ENCODE data around the gene UBXN7. TPM values are rescaled to one million over a fixed set of nuclear protein-coding genes. Genes with fewer than 3 reads are reported as not detected.
"Not testable (repeated sequence)": the region's sequence is repeated elsewhere in the genome, so short reads cannot be mapped to it uniquely, and the experiment has no call there.

UBXN7 gene
- total RNA-seq, 1 experiment from 2014 or later = 12.1 TPM

GRCh38 chr3:196378146-196378841 lies 53.9 kb downstream of the UBXN7 start:
- in situ Hi-C loops (cut with HindIII; ENCODE audit: low pct_unique_long_range_greater_than_20kb, low sequenced_read_pairs) = no loop called here
- DNase-seq (ENCODE audit: low read depth) = no peak

- in situ Hi-C loops (cut with HindIII; ENCODE audit: low pct_unique_long_range_greater_than_20kb, low sequenced_read_pairs) = no loop called here
- no peak for DNase-seq (ENCODE audit: low read depth)
Observed at GRCh38 chr3:196377321-196377720, 54.9 kb downstream of the UBXN7 start.

DNA sequence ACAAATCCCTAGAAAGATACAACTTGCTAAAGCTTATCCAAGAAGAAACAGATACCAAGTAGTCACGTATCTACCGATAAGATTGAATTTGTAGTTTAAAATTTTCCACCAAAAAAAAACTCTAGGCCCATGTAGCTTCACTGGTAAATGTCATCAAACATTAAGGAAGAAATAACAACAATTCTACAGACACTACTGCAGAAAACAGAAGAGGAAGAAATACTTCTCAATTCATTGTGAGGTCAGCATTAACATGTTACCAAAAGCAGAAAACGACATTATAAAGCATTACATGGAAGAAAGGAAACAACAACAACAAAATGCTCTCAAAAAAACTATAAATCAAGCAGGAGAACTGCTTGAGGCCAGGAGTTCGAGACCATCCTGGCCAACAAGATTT lies 66.5 kb downstream of the UBXN7 start:
- in situ Hi-C loops (cut with HindIII; ENCODE audit: low pct_unique_long_range_greater_than_20kb, low sequenced_read_pairs) = no loop called here
- DNase-seq (ENCODE audit: low read depth) = no peak

GRCh38 chr3:196360586-196360985 lies 71.6 kb downstream of the UBXN7 start:
- in situ Hi-C loops (cut with HindIII; ENCODE audit: low pct_unique_long_range_greater_than_20kb, low sequenced_read_pairs) = no loop called here
- DNase-seq (ENCODE audit: low read depth) = no peak

DNA sequence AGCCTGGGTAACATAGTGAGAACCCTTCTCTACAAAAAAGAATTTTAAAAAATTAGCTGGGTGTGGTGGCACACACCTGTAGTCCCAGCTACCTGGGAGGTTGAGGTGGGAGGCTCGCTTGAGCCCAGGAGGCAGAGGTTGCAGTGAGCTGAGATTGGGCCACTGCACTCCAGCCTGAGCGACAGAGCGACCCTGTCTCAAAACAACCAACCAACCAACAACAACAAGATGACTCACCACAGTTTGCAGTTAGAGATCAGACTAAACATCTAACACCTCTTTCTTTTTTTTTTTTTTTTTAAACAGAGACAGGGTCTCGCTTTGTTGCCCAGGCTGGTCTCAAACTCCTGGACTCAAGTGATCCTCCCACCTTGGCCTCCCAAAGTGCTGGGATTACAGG lies 73.7 kb downstream of the UBXN7 start:
- in situ Hi-C loops (cut with HindIII; ENCODE audit: low pct_unique_long_range_greater_than_20kb, low sequenced_read_pairs); DNase-seq (ENCODE audit: low read depth): not testable (repeated sequence)

GRCh38 chr3:196357905-196358304 lies 74.3 kb downstream of the UBXN7 start:
- no peak for DNase-seq (ENCODE audit: low read depth)
- in situ Hi-C loops (cut with HindIII; ENCODE audit: low pct_unique_long_range_greater_than_20kb, low sequenced_read_pairs) = no loop called here

DNA sequence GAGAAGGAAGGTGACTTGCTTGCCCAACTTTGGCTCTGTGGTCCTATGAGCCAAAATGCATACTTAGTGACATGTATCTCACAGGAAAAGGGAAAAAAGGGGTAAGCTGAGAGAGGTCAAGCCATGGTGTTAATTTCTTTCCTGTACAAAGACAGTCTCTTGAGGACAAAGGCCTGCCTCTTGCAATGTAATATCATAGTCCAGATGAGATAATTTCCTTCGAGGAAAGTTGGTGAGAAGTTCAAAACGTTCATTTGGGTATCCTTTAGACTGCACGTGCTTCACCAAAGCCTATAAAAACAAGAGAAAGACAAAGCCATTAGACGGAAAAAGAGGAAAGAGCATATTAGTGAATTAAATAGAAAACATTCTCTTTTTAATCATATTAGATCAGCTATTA lies 75.7 kb downstream of the UBXN7 start:
- in situ Hi-C loops (cut with HindIII; ENCODE audit: low pct_unique_long_range_greater_than_20kb, low sequenced_read_pairs) = no loop called here
- no peak for DNase-seq (ENCODE audit: low read depth)

DNA sequence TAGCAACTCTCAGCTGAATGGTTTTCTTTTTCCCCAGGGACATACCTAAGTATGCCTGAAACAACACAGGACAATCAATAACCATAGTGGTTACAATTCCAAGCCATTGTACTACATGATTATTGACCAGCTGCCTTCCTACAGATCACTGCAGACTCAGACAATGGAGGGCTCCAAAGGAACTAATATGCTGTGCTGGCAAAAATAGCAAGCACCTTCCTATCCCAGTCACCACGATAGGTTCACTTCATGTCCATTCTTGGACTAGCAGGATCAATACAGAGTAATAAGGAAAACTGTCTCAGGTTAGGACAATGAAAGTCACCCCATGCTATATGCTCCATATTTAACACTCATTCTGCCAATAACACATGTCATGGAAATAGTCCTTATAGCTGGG lies 76.6 kb downstream of the UBXN7 start:
- no peak for DNase-seq (ENCODE audit: low read depth)
- in situ Hi-C loops (cut with HindIII; ENCODE audit: low pct_unique_long_range_greater_than_20kb, low sequenced_read_pairs) = no loop called here

GRCh38 chr3:196354132-196354531 lies 78.1 kb downstream of the UBXN7 start:
- DNase-seq (ENCODE audit: low read depth) = no peak
- in situ Hi-C loops (cut with HindIII; ENCODE audit: low pct_unique_long_range_greater_than_20kb, low sequenced_read_pairs) = no loop called here

DNA sequence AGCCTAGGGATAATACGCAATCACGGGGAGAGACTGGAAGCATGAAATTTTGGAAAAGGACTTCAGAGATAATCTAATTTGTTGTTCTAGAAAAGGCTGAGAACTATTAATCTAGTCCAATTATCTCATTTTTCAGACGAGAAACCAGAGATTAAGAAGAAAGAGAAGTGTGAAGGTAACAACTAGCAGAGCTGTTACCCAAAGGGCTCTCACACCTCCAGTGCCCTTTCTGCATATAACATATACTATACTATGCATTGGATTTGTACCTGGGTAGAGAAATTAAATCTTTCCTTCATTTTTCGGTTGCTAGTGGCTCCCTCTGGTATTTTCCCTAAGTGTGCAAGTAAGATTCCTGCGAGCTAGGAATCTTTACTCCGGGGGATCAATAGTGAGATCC lies 80.7 kb downstream of the UBXN7 start:
- in situ Hi-C loops (cut with HindIII; ENCODE audit: low pct_unique_long_range_greater_than_20kb, low sequenced_read_pairs) = no loop called here
- DNase-seq (ENCODE audit: low read depth) = no peak

- no peak for DNase-seq (ENCODE audit: low read depth)
- in situ Hi-C loops (cut with HindIII; ENCODE audit: low pct_unique_long_range_greater_than_20kb, low sequenced_read_pairs) = no loop called here
Observed at GRCh38 chr3:196350067-196350466, 82.2 kb downstream of the UBXN7 start.

GRCh38 chr3:196348698-196349097 lies 83.5 kb downstream of the UBXN7 start:
- in situ Hi-C loops (cut with HindIII; ENCODE audit: low pct_unique_long_range_greater_than_20kb, low sequenced_read_pairs) = no loop called here

DNA sequence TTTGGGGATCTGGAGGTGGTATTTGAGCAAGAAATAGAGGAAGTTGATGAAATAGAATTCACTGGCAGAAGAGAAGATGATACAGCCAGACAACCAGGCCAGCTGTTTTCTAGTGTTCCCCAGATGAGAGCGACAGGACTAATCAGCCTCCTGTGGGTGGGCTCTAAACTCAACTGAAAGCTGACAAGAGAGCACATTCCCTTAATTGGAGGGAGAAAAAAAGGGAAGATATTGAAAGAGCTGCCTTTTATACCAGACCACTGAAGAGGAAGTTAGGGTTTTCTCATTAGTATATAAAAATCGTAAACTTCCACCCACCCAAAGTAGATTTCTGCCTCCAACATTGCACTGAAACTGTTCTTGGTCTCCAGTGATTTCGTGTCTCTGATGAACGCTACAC lies 87.6 kb downstream of the UBXN7 start:
- in situ Hi-C loops (cut with HindIII; ENCODE audit: low pct_unique_long_range_greater_than_20kb, low sequenced_read_pairs) = no loop called here
- no peak for DNase-seq (ENCODE audit: low read depth)

More at GRCh38 chr3:196348698-196349097, 83.5 kb downstream of the UBXN7 start:
- no peak for DNase-seq (ENCODE audit: low read depth)

DNA sequence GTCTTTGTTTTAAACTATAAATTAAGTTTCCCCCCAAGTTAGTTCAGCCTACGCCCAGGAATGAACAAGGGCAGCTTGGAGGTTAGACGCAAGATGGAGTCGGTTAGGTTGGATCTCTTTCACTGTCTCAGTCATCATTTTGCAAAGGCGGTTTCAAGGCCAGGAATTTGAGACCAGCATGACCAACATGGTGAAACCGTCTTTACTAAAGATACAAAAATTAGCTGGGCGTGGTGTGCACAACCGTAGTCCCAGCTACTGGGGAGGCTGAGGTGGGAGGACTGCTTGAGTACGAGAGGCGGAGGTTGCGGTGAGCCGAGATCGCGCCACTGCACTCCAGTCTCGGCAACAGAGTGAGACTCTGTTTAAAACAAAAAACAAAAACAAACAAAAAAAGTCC lies 88.3 kb downstream of the UBXN7 start:
- DNase-seq (ENCODE audit: low read depth); in situ Hi-C loops (cut with HindIII; ENCODE audit: low pct_unique_long_range_greater_than_20kb, low sequenced_read_pairs): not testable (repeated sequence)

DNA sequence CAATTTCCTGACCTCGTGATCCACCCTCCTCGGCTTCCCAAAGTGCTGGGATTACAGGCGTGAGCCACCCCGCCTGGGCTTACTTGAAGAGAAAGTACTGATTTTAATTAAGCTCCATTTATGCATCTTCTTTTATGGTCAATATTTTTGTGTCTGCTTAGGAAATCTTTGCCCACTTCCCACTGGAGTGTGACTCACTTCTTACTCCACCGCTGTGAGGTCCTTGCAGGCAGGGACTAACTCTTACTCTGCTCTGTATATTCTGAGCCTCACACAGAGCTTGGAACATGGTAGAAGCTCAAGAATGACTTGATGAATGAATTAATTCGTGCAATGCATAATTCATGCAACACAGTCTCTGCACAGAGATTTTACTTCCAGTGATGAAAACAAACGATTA lies 91.1 kb downstream of the UBXN7 start:
- in situ Hi-C loops (cut with HindIII; ENCODE audit: low pct_unique_long_range_greater_than_20kb, low sequenced_read_pairs) = no loop called here
- DNase-seq (ENCODE audit: low read depth) = peak; percentile 36

DNA sequence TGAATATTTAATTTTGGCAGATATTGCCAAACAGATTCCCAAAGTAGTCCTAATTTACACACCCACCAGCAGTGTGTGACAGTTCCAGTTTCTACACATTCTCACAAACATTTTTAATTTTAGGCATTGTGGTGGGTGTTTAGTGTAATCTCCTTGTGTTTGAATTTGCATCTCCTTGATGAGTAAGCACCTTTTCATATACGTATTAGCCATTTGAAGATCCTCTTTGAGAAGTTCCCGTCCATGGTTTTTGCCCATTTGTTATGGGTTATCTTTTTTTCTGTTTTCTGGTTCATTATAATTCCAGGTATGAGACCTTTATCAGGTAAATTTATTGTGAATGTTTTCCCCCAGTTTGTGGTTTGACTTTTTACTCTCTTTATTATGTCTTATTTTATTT lies 91.8 kb downstream of the UBXN7 start:
- DNase-seq (ENCODE audit: low read depth) = no peak
- in situ Hi-C loops (cut with HindIII; ENCODE audit: low pct_unique_long_range_greater_than_20kb, low sequenced_read_pairs) = no loop called here

DNA sequence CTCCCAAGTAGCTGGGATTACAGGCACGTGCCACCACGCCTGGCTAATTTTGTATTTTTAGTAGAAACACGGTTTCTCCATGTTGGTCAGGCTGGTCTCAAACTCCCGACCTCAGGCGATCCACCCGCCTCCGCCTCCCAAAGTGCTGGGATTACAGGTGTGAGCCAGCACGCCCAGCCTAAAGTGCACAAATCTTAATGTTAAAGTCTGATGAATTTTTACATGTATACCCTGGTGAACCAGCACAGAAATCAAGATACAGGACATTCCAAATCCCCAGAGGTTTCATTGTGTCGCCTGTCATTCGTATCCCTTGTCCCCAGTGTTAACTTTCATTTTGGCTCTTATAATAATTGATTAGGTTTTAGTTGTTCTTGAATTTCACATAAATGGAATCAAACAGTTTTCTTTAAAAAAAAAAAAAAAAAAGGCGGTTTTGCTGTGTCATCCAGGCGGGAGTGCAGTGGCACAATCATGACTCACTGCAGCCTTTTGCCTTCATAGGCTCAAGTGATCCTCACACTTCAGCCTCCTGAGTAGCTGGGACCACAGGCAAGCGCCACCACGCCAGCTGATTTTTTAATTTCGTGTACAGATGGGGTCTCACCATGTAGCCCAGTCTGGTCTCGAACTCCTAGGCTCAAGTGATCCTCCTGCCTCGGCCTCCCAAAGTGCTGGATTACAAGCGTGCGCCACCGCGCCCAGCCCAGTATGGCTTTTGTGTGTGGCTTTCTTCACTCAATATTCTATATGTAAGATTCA lies 92.6 kb downstream of the UBXN7 start:
- in situ Hi-C loops (cut with HindIII; ENCODE audit: low pct_unique_long_range_greater_than_20kb, low sequenced_read_pairs) = no loop called here
- peak; percentile 74 for DNase-seq (ENCODE audit: low read depth)

- in situ Hi-C loops (cut with HindIII; ENCODE audit: low pct_unique_long_range_greater_than_20kb, low sequenced_read_pairs) = no loop called here
- DNase-seq (ENCODE audit: low read depth) = peak; percentile 26
Observed at GRCh38 chr3:196339044-196339443, 93.2 kb downstream of the UBXN7 start.

DNA sequence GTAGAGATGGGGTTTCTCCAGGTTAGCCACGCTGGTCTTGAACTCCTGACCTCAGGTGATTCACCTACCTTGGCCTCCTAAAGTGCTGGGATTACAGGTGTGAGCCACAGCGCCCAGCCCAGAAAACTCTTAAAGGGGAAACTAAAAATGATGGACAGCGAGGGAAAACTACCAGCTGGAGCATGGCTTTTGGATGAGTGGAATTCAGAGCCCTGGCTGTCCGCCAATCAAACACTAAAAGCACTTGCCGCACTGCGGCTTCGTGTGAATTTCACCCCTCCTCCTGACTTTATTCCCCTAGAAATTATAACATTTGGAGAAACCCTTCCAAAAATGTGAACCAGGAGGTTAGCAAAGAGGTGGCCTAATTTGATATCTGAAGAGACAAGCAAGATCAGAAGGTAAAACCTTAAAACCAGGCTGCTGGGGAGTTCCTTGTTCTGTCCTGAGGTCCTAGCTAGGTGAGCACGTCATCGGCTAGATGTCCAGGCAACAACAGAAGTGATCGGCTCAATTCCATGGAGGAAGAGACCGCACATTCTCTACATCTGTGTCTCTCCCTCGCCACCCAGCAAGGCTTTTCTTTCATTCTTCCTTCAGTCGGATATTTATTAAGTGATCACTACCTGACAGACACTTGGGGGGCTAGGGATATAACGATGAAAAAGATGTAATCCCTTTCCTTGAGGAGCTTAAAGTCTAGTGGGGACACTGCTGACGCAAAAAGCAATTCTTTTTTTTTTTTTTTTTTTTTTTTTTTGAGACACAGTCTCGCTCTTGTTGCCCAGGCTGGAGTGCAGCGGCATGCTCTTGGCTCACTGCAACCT lies 95.7 kb downstream of the UBXN7 start:
- peak; percentile 62 for DNase-seq (ENCODE audit: low read depth)
- in situ Hi-C loops (cut with HindIII; ENCODE audit: low pct_unique_long_range_greater_than_20kb, low sequenced_read_pairs) = no loop called here

Data from Caki2 (cell line).